Measurements from ENCODE around the gene TIGD6. TPM values are rescaled to one million over a fixed set of nuclear protein-coding genes. Genes with fewer than 3 reads are reported as not detected.

The TIGD6 gene
- total RNA-seq, 1 experiment from 2014 or later, result 2.1 TPM

- TF ChIP-seq TCF7L2 (IDR thresholded peaks at IDR 0.05; ENCODE audit: borderline replicate concordance, extremely low read depth, insufficient read depth, insufficient read length) (no peak), CEBPB (IDR thresholded peaks at IDR 0.05; ENCODE audit: low read depth) (no peak), JUND (IDR thresholded peaks at IDR 0.05) (no peak), ZFX (IDR thresholded peaks at IDR 0.05) (no peak), ZBTB33 (IDR thresholded peaks at IDR 0.05; ENCODE audit: extremely low read depth, insufficient replicate concordance, low read length) (no peak), FOSL1 (IDR thresholded peaks at IDR 0.05; ENCODE audit: low read depth) (no peak), ATF3 (IDR thresholded peaks at IDR 0.05) (no peak), SP1 (IDR thresholded peaks at IDR 0.05; ENCODE audit: low read depth) (no peak), CBX3 (IDR thresholded peaks at IDR 0.05; ENCODE audit: low read depth) (no peak), RAD21 (IDR thresholded peaks at IDR 0.05; ENCODE audit: low read depth) (no peak), SRF (IDR thresholded peaks at IDR 0.05; ENCODE audit: low read depth) (no peak), EZH2phosphoT487 (IDR thresholded peaks at IDR 0.05; ENCODE audit: borderline replicate concordance) (no peak), POLR2AphosphoS5 (IDR thresholded peaks at IDR 0.05; ENCODE audit: low read depth, low read length) (no peak), SIN3A (IDR thresholded peaks at IDR 0.05; ENCODE audit: low read depth) (no peak), ELF1 (IDR thresholded peaks at IDR 0.05; ENCODE audit: borderline replicate concordance, low read depth) (no peak), CTCF (IDR thresholded peaks at IDR 0.05 in 2 of 3, conservative IDR thresholded peaks at IDR 0.05 in 1 of 3; ENCODE audit: borderline replicate concordance in 1 of 3, insufficient read depth in 1 of 3, low read depth in 2 of 3, low read length in 2 of 3) (no peak), EZH2 (IDR thresholded peaks at IDR 0.05) (no peak), YY1 (IDR thresholded peaks at IDR 0.05; ENCODE audit: extremely low read depth, insufficient replicate concordance, low read depth, low read length) (no peak)
- no peak for DNase-seq (ENCODE audit: low read depth, low spot score)
- H3K4me2 ChIP-seq (ENCODE audit: low read length), result no peak overlapping the region
Measured at GRCh38 chr5:149988126-149988525, 12.3 kb downstream of the TIGD6 start.

More at GRCh38 chr5:149988126-149988525, 12.3 kb downstream of the TIGD6 start:
- no TSS peak for BruUV-seq (replicated peaks)
- CTCF ChIA-PET, result interaction anchor here (1.1 kb wide), 1 partner anchor 150 kb away, joined by 4 read pairs; no protein-coding TSS in a partner anchor
- H4K20me1 ChIP-seq (ENCODE audit: insufficient read depth), result no peaks in the 10 kb centered on the region
- no peak for ATAC-seq
- H3K27ac ChIP-seq (ENCODE audit: low read depth, low read length), result no peak overlapping the region
- no peak overlapping the region for H2AFZ ChIP-seq (ENCODE audit: low read depth, low read length, poor library complexity, severe bottlenecking)
- no peaks in the 10 kb centered on the region for H3K27me3 ChIP-seq (ENCODE audit: insufficient read depth, low read length)
- RAD21 ChIA-PET (ENCODE audit: low non-redundant PET in 1 of 2, low total read pairs in 2 of 2, uncharacterized antibody in 2 of 2, unreplicated experiment in 2 of 2), result no interaction called here
- no peaks in the 10 kb centered on the region for H3K36me3 ChIP-seq (ENCODE audit: control insufficient read depth in 1 of 2, insufficient read depth in 2 of 2, low read length in 2 of 2)
- no peak overlapping the region for H3K4me3 ChIP-seq (replicated peaks in 1 of 2; ENCODE audit: low read depth in 1 of 2, low read length in 2 of 2)
- POLR2A ChIA-PET, result no interaction called here
- H3K9me3 ChIP-seq (ENCODE audit: control insufficient read depth in 1 of 2, insufficient read depth in 1 of 2, low read depth in 1 of 2, low read length in 2 of 2), result no peaks in the 10 kb centered on the region
- no peaks in the 10 kb centered on the region for H3K79me2 ChIP-seq (ENCODE audit: insufficient read depth, low read length)
- H3K9ac ChIP-seq (ENCODE audit: low read length), result no peak overlapping the region
- intact Hi-C loops (cut with micrococcal nuclease), result no loop called here
- no peaks in the 10 kb centered on the region for H3K4me1 ChIP-seq (ENCODE audit: control insufficient read depth in 1 of 2, insufficient read depth in 2 of 2, low read length in 2 of 2)
- no peaks in the 10 kb centered on the region for H3K9me2 ChIP-seq (ENCODE audit: insufficient read depth)

Measured in HCT116 (cell line).